Karpas-422 (cell line): Measurements from ENCODE around the gene AGA. TPM values are rescaled to one million over a fixed set of nuclear protein-coding genes. Genes with fewer than 3 reads are reported as not detected.

Experiments used
- total RNA-seq: library from RNA; depleted of rRNA; stranded (reverse); fragments of >200 nt; shearing (Covaris generic); gene quantifications from 2 replicates; pipeline ENCODE4 v1.2.3, GENCODE V29; 2014; ENCODE audit warnings: low replicate concordance; rRNA removed

The AGA gene
- total RNA-seq, 1 experiment from 2014 or later: 13.3 TPM

Other genes with a start within 250 kb of the AGA start
- 4.6 and 9.1 TPM in 2 replicates for gene NEIL3, start 132.6 kb downstream of the AGA start, total RNA-seq